SK-N-SH (cell line): ENCODE measurements around the gene ACER3.

Source experiments
- CHD2 ChIP-seq: fragments of 150-350 bp; IDR thresholded peaks from 2 replicates; pipeline ENCODE4 v1.6.1; 2018; ENCODE audit warnings: low read length; ENCODE audit not compliant: partially characterized antibody
- EZH2phosphoT487 ChIP-seq: fragments of 200-600 bp; sonication (generic); IDR thresholded peaks from 2 replicates; pipeline ENCODE4 v1.6.1; 2017; ENCODE audit warnings: low read depth, mixed run types, mild to moderate bottlenecking, antibody characterized with exemption, moderate library complexity, borderline replicate concordance
- GABPA ChIP-seq: IDR thresholded peaks from 2 replicates; pipeline ENCODE4 v1.4.0; 2012; ENCODE audit warnings: low read depth, mild to moderate bottlenecking
- GATA2 ChIP-seq: sonication (generic); formaldehyde crosslinking; IDR thresholded peaks from 2 replicates; pipeline ENCODE4 v1.5.0; 2020; ENCODE audit warnings: mild to moderate bottlenecking, missing genetic modification reagents
- NRF1 ChIP-seq: IDR thresholded peaks from 2 replicates; pipeline ENCODE4 v1.6.1; 2012; ENCODE audit warnings: low read depth, mild to moderate bottlenecking, low read length
- POLR2AphosphoS5 ChIP-seq: IDR thresholded peaks from 2 replicates; pipeline ENCODE4 v1.6.1; 2012; ENCODE audit warnings: low read depth, low read length
- RAD21 ChIP-seq: IDR thresholded peaks from 2 replicates; pipeline ENCODE4 v1.6.1; 2012; ENCODE audit warnings: mild to moderate bottlenecking, low read length
- SIN3A ChIP-seq: IDR thresholded peaks from 2 replicates; pipeline ENCODE4 v1.6.1; 2012; ENCODE audit warnings: low read depth, mild to moderate bottlenecking, low read length, moderate library complexity, borderline replicate concordance
- USF1 ChIP-seq: IDR thresholded peaks from 2 replicates; pipeline ENCODE4 v1.4.0; 2012; ENCODE audit warnings: low read depth, borderline replicate concordance
- USF2 ChIP-seq: fragments of 150-350 bp; IDR thresholded peaks from 2 replicates; pipeline ENCODE4 v1.6.1; 2017; ENCODE audit warnings: antibody characterized with exemption, low read length, low read depth, borderline replicate concordance
- TF ChIP-seq, protein P1 (sequence below): fragments of 200-600 bp; sonication (generic); IDR thresholded peaks from 2 replicates; pipeline ENCODE4 v1.6.1; 2017; ENCODE audit warnings: antibody characterized with exemption, mild to moderate bottlenecking, moderate library complexity
- TF ChIP-seq, protein P2 (sequence below): IDR thresholded peaks from 2 replicates; pipeline ENCODE4 v1.4.0; 2012; ENCODE audit warnings: low read depth
- TF ChIP-seq, protein P3 (sequence below): IDR thresholded peaks from 2 replicates; pipeline ENCODE4 v1.6.1; 2012; ENCODE audit warnings: mild to moderate bottlenecking, low read depth, low read length, moderate library complexity
- TF ChIP-seq, protein P4 (sequence below): IDR thresholded peaks from 2 replicates; pipeline ENCODE4 v1.4.0; 2012; ENCODE audit warnings: low read depth, borderline replicate concordance

GRCh38 chr11:76972051-76972450 lies 111.3 kb downstream of the ACER3 start:
- TF ChIP-seq, protein P1, sequence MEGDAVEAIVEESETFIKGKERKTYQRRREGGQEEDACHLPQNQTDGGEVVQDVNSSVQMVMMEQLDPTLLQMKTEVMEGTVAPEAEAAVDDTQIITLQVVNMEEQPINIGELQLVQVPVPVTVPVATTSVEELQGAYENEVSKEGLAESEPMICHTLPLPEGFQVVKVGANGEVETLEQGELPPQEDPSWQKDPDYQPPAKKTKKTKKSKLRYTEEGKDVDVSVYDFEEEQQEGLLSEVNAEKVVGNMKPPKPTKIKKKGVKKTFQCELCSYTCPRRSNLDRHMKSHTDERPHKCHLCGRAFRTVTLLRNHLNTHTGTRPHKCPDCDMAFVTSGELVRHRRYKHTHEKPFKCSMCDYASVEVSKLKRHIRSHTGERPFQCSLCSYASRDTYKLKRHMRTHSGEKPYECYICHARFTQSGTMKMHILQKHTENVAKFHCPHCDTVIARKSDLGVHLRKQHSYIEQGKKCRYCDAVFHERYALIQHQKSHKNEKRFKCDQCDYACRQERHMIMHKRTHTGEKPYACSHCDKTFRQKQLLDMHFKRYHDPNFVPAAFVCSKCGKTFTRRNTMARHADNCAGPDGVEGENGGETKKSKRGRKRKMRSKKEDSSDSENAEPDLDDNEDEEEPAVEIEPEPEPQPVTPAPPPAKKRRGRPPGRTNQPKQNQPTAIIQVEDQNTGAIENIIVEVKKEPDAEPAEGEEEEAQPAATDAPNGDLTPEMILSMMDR, result no peak
- no peak for TF ChIP-seq GATA2
- TF ChIP-seq POLR2AphosphoS5, result no peak
- no peak for TF ChIP-seq CHD2
- TF ChIP-seq GABPA, result no peak
- TF ChIP-seq, protein P2, sequence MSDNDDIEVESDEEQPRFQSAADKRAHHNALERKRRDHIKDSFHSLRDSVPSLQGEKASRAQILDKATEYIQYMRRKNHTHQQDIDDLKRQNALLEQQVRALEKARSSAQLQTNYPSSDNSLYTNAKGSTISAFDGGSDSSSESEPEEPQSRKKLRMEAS, result no peak
- TF ChIP-seq USF1, result no peak
- no peak for TF ChIP-seq SIN3A
- no peak for TF ChIP-seq USF2
- TF ChIP-seq, protein P3, sequence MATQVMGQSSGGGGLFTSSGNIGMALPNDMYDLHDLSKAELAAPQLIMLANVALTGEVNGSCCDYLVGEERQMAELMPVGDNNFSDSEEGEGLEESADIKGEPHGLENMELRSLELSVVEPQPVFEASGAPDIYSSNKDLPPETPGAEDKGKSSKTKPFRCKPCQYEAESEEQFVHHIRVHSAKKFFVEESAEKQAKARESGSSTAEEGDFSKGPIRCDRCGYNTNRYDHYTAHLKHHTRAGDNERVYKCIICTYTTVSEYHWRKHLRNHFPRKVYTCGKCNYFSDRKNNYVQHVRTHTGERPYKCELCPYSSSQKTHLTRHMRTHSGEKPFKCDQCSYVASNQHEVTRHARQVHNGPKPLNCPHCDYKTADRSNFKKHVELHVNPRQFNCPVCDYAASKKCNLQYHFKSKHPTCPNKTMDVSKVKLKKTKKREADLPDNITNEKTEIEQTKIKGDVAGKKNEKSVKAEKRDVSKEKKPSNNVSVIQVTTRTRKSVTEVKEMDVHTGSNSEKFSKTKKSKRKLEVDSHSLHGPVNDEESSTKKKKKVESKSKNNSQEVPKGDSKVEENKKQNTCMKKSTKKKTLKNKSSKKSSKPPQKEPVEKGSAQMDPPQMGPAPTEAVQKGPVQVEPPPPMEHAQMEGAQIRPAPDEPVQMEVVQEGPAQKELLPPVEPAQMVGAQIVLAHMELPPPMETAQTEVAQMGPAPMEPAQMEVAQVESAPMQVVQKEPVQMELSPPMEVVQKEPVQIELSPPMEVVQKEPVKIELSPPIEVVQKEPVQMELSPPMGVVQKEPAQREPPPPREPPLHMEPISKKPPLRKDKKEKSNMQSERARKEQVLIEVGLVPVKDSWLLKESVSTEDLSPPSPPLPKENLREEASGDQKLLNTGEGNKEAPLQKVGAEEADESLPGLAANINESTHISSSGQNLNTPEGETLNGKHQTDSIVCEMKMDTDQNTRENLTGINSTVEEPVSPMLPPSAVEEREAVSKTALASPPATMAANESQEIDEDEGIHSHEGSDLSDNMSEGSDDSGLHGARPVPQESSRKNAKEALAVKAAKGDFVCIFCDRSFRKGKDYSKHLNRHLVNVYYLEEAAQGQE, result no peak
- TF ChIP-seq RAD21, result no peak
- TF ChIP-seq NRF1, result no peak
- no peak for TF ChIP-seq EZH2phosphoT487
- TF ChIP-seq, protein P4, sequence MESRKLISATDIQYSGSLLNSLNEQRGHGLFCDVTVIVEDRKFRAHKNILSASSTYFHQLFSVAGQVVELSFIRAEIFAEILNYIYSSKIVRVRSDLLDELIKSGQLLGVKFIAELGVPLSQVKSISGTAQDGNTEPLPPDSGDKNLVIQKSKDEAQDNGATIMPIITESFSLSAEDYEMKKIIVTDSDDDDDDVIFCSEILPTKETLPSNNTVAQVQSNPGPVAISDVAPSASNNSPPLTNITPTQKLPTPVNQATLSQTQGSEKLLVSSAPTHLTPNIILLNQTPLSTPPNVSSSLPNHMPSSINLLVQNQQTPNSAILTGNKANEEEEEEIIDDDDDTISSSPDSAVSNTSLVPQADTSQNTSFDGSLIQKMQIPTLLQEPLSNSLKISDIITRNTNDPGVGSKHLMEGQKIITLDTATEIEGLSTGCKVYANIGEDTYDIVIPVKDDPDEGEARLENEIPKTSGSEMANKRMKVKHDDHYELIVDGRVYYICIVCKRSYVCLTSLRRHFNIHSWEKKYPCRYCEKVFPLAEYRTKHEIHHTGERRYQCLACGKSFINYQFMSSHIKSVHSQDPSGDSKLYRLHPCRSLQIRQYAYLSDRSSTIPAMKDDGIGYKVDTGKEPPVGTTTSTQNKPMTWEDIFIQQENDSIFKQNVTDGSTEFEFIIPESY, result no peak
